ENCODE data around the gene PIR. TPM values are rescaled to one million over a fixed set of nuclear protein-coding genes. Genes with fewer than 3 reads are reported as not detected.

Gene PIR
- total and polyA plus RNA-seq, 12 donors: 11.9 to 48.6 (median 21.4) TPM

- no peak for TF ChIP-seq CTCF (IDR thresholded peaks at IDR 0.05)
- no peak for TF ChIP-seq POLR2A (IDR thresholded peaks at IDR 0.05)
- Histone ChIP-seq H3K27me3 (no peaks in the 10 kb centered on the region), H3K36me3 (replicated peaks in 1 of 2) (no peaks in the 10 kb centered on the region), H3K4me3 (no peak overlapping the region), H3K4me1 (replicated peaks in 1 of 2) (peaks cover 0 to 10% of the 10 kb centered on the region in 2 donors), H3K9me3 (replicated peaks in 1 of 3) (no peaks in the 10 kb centered on the region), H3K27ac (no peak overlapping the region)
- intact Hi-C loops (cut with DNase I): loop anchor here in 1 of 2 donors (5.0 kb wide), 1 partner anchor 119 kb away; no protein-coding TSS in a partner anchor
- no peak for DNase-seq
- 50 to 82% (median 71%) methylated on average over 7 to 9 of the region's 9 CpGs for WGBS, 4 donors
Measured at GRCh38 chrX:15465896-15466651, 27.1 kb downstream of the PIR start.

GRCh38 chrX:15465347-15465746 is 27.8 kb downstream of the PIR start:
- H3K27me3 ChIP-seq: no peaks in the 10 kb centered on the region
- intact Hi-C loops (cut with DNase I): loop anchor here in 1 of 2 donors (5.0 kb wide), 1 partner anchor 118 kb away; no protein-coding TSS in a partner anchor
- 42 to 65% (median 55%) methylated on average over 4 of the region's 4 CpGs for WGBS, 4 donors
- TF ChIP-seq POLR2A (IDR thresholded peaks at IDR 0.05) (no peak), CTCF (IDR thresholded peaks at IDR 0.05) (no peak)
- no peaks in the 10 kb centered on the region for H3K36me3 ChIP-seq (replicated peaks in 1 of 2)
- H3K9me3 ChIP-seq (replicated peaks in 1 of 3): no peaks in the 10 kb centered on the region
- H3K4me1 ChIP-seq (replicated peaks in 1 of 2): peaks cover 0 to 10% of the 10 kb centered on the region in 2 donors
- DNase-seq: peak in 1 of 7 donors; percentile 47
- no peak overlapping the region for H3K4me3 ChIP-seq
- peak overlapping the region in 1 of 5 donors; percentile 36 for H3K27ac ChIP-seq

GRCh38 chrX:15464704-15465103 is 28.4 kb downstream of the PIR start:
- H3K4me3 ChIP-seq: no peak overlapping the region
- no peaks in the 10 kb centered on the region for H3K27me3 ChIP-seq
- no peak for DNase-seq
- peaks cover 0 to 10% of the 10 kb centered on the region in 2 donors for H3K4me1 ChIP-seq (replicated peaks in 1 of 2)
- TF ChIP-seq CTCF (IDR thresholded peaks at IDR 0.05) (no peak), POLR2A (IDR thresholded peaks at IDR 0.05) (no peak)
- no peaks in the 10 kb centered on the region for H3K9me3 ChIP-seq (replicated peaks in 1 of 3)
- H3K27ac ChIP-seq: no peak overlapping the region
- intact Hi-C loops (cut with DNase I): loop anchor here in 1 of 2 donors (5.0 kb wide), 1 partner anchor 117 kb away; no protein-coding TSS in a partner anchor
- H3K36me3 ChIP-seq (replicated peaks in 1 of 2): no peaks in the 10 kb centered on the region

GRCh38 chrX:15451913-15452312 is 41.2 kb downstream of the PIR start:
- Histone ChIP-seq H3K4me3 (no peak overlapping the region), H3K27me3 (peaks cover 3% of the 10 kb centered on the region), H3K36me3 (replicated peaks in 1 of 2) (peaks cover 0 to 7% of the 10 kb centered on the region in 2 donors), H3K9me3 (replicated peaks in 1 of 3) (no peaks in the 10 kb centered on the region), H3K4me1 (replicated peaks in 1 of 2) (peaks cover 0 to 8% of the 10 kb centered on the region in 2 donors), H3K27ac (no peak overlapping the region)
- WGBS, 4 donors: 20 to 54% (median 33%) methylated on average over 1 of the region's 1 CpG
- TF ChIP-seq CTCF (IDR thresholded peaks at IDR 0.05): no peak
- no peak for TF ChIP-seq POLR2A (IDR thresholded peaks at IDR 0.05)
- peak in 6 of 7 donors; percentile 30 to 70 (median 52) for DNase-seq
- intact Hi-C loops (cut with DNase I): no loop called here

Data from adrenal gland (tissue), 12 donors.